ENCODE results near the gene DPPA3. TPM values are rescaled to one million over a fixed set of nuclear protein-coding genes. Genes with fewer than 3 reads are reported as not detected.
"Not testable (repeated sequence)": the region's sequence is repeated elsewhere in the genome, so short reads cannot be mapped to it uniquely, and the experiment has no call there.

Gene DPPA3
- total RNA-seq, 1 experiment from 2014 or later = not detected

GRCh38 chr12:7730984-7731383 lies 19.8 kb downstream of the DPPA3 start:
- DNase-seq (ENCODE audit: low read depth) = not testable (repeated sequence)

- DNase-seq (ENCODE audit: low read depth) = no peak
Measured at GRCh38 chr12:7731486-7731885, 20.3 kb downstream of the DPPA3 start.

GRCh38 chr12:7732993-7733392 lies 21.8 kb downstream of the DPPA3 start:
- DNase-seq (ENCODE audit: low read depth) = no peak

- DNase-seq (ENCODE audit: low read depth) = no peak
Measured at GRCh38 chr12:7747246-7747645, 36.0 kb downstream of the DPPA3 start, which contains the start of gene CLEC4C. CLEC4C (minus strand) TSS chr12:7747375; CDS start chr12:7747348, 27 bp downstream.

- DNase-seq (ENCODE audit: low read depth) = no peak
Measured at GRCh38 chr12:7748852-7749251, 37.6 kb downstream of the DPPA3 start.

- DNase-seq (ENCODE audit: low read depth) = no peak
Measured at GRCh38 chr12:7749442-7749841, 38.2 kb downstream of the DPPA3 start.

GRCh38 chr12:7750350-7750749 lies 39.1 kb downstream of the DPPA3 start:
- no peak for DNase-seq (ENCODE audit: low read depth)

- no peak for DNase-seq (ENCODE audit: low read depth)
Measured at GRCh38 chr12:7751394-7751793, 40.2 kb downstream of the DPPA3 start.

- DNase-seq (ENCODE audit: low read depth) = not testable (repeated sequence)
Measured at GRCh38 chr12:7751941-7752922, 41.0 kb downstream of the DPPA3 start.

- not testable (repeated sequence) for DNase-seq (ENCODE audit: low read depth)
Measured at GRCh38 chr12:7755668-7756067, 44.4 kb downstream of the DPPA3 start.

GRCh38 chr12:7756993-7757392 lies 45.8 kb downstream of the DPPA3 start:
- no peak for DNase-seq (ENCODE audit: low read depth)

GRCh38 chr12:7758766-7759140 lies 47.5 kb downstream of the DPPA3 start:
- no peak for DNase-seq (ENCODE audit: low read depth)

Other genes with a start within 250 kb of the DPPA3 start
- gene CD163, start 207.7 kb upstream of the DPPA3 start, total RNA-seq (2014; rRNA removed; shearing (Covaris generic)) = not detected in 2 replicates
- not detected in 2 replicates for gene APOBEC1, start 45.5 kb upstream of the DPPA3 start, total RNA-seq (2014; rRNA removed; shearing (Covaris generic))
- not detected in 2 replicates for gene GDF3, start 15.7 kb upstream of the DPPA3 start, total RNA-seq (2014; rRNA removed; shearing (Covaris generic))
- gene CLEC4C, start 35.9 kb downstream of the DPPA3 start, total RNA-seq (2014; rRNA removed; shearing (Covaris generic)) = not detected in 2 replicates
- not detected in 2 replicates for gene NANOGNB, start 53.8 kb downstream of the DPPA3 start, total RNA-seq (2014; rRNA removed; shearing (Covaris generic))
- gene NANOG, start 78.0 kb downstream of the DPPA3 start, total RNA-seq (2014; rRNA removed; shearing (Covaris generic)) = not detected in 2 replicates
- gene SLC2A14, start 161.5 kb downstream of the DPPA3 start, total RNA-seq (2014; rRNA removed; shearing (Covaris generic)) = not detected in 2 replicates
- gene SLC2A3, start 224.8 kb downstream of the DPPA3 start, total RNA-seq (2014; rRNA removed; shearing (Covaris generic)) = 12.1 and 13.0 TPM in 2 replicates

Measured in M059J (cell line).